IPS-NIHi7 (cell line): ENCODE measurements around the gene HYCC2.
A peak's percentile ranks its signal among the peaks of the same experiment; 100 is the strongest.
"Not testable (repeated sequence)": the region's sequence is repeated elsewhere in the genome, so short reads cannot be mapped to it uniquely, and the experiment has no call there.

Source experiments
- DNase-seq: peaks from one replicate; pipeline ENCODE4 v3.0.0; 2012; ENCODE audit warnings: mixed read lengths; ENCODE audit errors: extremely low spot score

HYCC2 gene

DNA sequence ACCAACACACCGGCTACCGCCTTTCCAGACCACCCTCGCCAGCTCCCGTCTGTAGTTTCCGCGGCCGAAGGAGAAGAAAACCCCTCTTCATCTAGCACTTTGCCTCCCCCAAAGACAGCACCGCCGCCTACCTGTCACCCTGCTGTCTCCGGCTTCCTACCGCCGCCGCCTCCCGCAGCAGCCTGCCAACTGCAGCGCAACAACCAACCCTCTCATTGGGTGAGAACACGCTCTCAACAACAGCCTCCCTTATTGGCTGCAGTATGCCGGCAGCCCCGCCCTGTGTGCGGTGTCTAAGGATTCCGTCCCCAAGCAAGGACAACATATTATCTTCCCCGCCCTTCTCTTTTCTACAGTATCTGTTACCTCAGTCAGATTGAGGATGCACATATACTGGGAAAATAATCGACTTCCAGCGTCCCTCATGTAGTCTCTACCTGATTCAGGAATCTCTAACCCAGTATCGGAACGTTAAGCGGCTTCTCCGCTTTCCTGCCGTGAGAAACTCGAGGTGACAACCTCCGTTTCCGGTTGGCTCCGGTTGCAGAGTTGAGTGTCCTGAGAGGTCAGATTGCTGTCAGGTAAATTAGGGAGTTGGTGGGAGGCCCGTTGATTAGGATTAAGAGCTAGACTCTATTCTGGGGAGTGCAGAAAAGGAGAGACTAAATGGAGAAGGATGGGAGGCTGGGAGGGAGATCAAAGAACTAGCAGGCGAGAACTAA is at the start of gene HYCC2, which contains the start of gene NDUFB3:
Gene HYCC2, minus strand, starts transcription at position 193 of the 722 bp plus-strand sequence. CDS start 47,662 bp downstream, outside the sequence.
Gene NDUFB3, plus strand, starts transcription at position 523 of the 722 bp plus-strand sequence. CDS start 6,882 bp downstream, outside the sequence.
- peak; percentile 98 for DNase-seq

DNA sequence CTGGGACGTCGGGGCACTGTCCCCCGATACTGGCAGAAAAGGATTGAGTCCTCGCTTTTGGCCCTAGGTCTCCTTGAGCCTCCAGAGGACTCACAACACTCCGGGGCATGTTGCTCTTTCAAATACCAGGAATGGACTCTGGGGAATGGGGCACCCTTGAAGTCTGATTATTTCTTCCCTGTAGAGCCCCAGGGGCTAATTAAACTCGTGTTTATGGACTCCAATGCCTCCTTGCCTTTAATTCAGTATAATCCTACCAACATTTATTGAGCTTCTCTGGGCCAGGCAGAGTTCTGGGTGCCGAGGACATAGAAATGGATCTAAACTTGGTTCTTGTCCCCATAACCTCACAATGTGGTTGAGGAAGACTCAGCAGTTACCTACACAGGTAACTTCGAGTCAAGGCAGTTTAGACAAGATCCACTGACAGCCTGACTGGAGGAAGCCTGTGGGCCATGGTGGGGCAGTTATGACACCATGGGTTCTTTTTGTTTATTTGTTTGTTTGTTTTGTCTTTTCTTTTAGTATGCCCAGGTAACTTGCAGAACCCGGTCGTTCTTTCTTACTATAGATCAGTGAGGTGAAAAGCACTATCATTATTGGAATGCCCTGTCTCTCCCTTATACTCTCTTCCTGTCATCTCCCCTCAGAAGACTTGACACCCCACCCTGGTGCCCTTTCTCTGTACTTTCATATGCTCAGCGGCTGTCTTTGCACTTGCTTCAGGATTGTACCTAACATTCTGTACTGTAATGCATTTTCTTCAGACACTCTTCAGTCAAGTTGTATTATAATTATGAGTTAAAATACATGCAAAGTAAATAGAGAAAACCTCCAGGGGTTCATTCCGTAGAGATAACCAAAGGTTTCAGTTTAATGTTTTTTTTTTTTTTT is 47.7 kb upstream of the HYCC2 start:
- DNase-seq, result no peak

DNA sequence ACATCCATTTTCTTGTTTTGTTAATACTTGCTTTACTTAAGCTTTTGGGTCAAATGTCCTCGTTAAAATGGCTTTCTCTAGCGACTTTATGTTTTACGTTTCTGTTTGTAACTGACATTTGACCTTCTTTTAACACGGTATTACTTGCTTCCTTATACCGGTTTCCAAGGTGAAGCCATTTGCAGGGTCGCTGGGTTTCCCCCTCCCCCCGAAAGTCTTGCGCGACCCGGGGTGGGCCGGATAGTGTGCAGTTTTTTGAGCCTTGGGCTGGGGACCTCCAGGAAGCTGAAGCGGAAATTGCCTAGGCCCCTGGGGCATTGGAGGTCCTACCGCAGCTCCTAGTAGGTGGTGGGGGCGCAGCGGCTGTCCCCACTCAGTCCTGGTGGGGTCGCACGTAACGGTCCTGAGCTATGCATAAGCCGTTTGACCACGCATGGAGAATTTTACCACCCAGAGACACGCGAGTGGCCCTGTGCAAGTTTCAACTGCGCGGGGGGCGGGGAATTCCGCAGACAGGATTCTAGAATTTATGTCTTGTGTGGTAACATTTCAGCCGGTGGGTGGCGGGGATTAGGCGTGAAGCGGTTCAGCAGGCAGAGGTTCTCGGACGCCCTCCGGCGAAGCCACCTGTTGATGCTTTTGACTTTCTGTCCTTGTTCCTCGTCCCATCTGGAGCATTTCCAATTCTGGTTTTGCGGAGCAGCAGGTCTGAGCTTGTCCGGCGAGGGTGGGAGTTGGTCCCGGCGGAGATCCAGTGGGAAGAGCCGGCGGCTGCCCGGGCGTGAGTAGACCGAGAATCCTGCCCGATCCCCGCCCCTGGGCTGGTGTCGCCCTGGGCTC is 46.9 kb upstream of the HYCC2 start:
- DNase-seq, result peak; percentile 51

DNA sequence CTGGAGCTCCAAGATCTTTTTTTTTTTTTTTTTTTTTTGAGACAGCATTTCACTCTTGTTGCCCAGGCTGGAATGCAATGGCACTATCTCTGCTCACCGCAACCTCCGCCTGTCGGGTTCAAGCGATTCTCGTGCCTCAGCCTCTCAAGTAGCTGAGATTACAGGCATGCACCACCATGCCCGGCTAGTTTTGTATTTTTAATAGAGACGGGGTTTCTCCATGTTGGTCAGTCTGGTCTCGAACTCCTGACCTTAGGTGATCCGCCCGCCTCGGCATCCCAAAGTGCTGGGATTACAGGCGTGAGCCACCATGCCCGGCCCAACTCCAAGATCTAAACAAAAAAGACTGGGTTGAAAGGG is 46.2 kb upstream of the HYCC2 start:
- DNase-seq, result not testable (repeated sequence)

DNA sequence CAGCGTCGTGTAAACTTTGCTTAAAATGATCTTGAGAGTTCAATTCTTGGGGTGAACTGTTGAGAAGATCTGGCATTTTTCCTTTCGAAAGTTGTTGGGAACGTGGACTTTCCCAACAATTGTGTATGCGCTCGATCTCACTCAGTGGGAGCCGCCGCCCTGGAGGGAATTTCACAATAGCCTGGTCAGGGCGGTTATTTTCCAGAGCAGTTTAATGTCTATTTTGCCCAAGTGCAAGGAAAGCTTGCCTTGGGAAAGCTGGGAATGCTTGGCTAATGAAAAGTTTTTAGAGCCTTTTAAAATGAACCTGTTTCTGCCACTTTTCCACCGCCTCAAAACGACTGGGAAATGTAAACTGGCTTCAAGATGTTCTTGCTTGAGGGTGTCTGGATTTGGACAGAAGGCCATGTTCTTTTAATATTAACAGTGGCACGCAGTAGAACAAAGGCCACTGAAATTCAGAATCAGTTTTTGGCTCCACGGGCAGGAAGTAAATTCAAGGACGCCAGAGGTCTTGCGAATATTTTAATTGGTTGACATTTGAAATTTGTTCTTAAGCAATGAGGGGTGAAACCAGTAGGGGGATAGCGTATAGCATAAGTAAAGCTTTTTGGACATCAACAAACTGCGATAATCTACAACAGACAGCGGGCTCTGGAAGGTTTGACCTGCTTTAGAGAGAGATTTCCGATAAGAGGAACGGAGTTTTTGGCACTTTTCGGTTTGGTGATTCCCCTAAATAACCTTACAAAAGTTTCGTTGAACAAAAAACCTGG is 45.7 kb upstream of the HYCC2 start:
- no peak for DNase-seq

DNA sequence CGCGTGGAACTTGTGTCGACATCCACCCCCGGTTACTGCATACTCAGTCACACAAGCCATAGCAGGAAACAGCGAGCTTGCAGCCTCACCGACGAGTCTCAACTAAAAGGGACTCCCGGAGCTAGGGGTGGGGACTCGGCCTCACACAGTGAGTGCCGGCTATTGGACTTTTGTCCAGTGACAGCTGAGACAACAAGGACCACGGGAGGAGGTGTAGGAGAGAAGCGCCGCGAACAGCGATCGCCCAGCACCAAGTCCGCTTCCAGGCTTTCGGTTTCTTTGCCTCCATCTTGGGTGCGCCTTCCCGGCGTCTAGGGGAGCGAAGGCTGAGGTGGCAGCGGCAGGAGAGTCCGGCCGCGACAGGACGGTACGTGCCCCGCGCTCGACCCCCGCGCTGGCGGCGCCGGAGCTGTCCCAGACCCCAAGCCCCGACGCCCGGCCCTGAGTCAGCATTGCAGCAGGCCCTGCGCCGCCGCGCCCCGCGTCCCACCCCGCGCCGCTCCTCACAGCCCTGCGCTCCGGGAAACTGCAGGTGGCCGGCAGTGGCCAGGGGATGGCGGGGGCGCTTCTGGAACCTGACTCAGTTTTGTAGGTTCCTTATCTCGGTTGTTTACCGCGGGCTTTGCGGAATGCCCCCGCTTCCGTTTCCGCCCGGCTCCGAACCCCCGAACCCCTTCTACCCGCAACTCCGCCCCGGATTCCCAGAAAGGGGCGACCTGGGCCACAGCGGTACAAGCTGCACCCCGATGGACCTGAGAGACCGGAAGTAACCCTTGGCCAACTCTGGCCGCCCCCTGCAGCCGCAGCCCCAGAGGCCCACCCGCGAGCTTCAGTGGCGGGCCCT is 44.9 kb upstream of the HYCC2 start, which contains the start of gene CFLAR:
Gene CFLAR, plus strand, starts transcription at position 50 of the 844 bp plus-strand sequence. CDS start 13,702 bp downstream, outside the sequence.
- peak; percentile 64 for DNase-seq

DNA sequence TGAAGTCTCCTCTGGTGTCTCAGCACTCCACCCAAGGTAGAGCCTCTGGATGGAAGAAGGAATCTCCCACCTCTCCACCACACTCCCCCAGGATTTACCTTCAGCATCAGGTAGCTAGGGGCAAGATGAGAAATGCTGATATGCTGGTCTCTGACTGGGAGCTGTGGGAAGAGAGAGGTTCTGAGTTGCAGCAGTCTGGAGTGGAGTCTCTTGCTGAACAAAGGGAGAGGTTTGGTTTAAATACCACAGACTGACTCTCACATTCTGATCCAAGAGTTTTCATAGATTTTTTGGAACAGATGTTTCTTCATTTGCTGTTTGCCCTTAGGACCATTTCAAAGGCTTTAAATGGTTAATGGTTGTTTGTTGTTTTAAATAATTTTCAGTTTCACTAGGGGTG is 43.4 kb upstream of the HYCC2 start:
- DNase-seq, result no peak

DNA sequence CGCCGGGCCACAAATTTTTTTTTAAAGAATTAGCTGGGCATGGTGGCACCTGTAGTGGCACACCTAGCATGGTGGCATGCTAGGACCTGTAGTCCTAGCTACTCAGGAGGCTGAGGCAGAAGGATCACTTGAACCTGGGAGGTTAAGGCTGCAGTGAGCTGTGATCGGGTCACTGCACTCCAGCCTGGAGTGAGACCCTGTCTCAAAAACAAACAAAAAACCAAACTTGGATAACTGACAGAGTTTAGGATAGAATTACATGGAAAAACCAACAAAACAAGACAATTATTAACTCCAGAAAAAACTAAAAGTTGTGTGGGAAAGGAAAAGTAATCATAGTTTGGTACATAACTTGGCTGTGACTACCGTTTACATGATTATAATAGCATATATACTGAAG is 42.9 kb upstream of the HYCC2 start:
- DNase-seq, result no peak

DNA sequence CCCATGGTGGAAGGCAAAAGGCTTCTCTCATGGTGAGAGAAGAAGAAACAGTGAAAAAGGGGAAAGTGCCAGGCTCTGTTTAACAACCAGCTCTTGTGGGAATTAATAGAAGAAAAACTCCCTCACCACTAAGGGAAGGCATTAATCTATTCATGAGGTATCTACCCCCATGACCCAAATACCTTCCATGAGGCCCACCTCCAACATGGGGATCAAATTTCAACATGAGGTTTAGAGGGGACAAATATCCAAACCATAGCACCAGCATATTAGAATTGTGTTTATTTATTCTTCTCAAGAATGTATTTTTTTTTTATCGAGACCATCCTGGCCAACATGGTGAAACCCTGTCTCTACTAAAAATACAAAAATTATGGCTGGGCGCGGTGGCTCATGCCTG is 39.6 kb upstream of the HYCC2 start:
- DNase-seq, result no peak

DNA sequence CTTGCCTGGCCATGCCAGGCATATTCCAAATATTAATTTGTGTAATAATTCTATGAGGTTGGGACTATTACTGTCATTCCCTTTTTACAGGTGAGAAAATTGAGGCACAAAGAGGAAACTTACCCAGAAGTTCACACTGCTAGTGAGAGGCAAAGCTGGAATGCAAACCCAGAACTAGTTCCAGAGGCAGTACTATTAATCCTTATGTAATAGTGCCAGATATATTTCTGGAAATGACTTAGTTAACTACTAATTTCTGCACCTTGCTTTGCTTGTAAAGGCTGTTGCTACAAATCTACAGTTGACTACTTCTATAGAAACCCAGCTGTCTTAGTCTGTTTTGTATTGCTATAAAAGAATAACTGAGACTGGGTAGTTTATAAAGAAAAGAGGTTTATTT is 39.1 kb upstream of the HYCC2 start:
- DNase-seq, result no peak

DNA sequence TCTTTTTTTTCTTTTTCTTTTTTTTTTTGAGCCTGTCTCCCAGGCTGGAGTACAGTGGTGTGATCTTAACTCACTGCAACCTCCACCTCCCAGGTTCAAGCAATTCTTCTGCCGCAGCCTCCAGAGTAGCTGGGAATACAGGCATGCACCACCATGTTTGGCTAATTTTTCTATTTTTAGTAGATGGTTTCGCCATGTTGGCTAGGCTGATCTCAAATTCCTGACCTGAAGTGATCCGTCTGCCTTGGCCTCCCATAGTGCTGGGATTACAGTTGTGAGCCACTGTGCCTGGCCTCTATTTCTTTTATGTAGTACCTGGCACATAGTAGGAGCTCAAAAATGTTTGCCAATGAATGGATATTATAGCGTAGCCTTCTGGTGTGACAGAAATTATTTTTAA is 37.7 kb upstream of the HYCC2 start:
- DNase-seq, result no peak

DNA sequence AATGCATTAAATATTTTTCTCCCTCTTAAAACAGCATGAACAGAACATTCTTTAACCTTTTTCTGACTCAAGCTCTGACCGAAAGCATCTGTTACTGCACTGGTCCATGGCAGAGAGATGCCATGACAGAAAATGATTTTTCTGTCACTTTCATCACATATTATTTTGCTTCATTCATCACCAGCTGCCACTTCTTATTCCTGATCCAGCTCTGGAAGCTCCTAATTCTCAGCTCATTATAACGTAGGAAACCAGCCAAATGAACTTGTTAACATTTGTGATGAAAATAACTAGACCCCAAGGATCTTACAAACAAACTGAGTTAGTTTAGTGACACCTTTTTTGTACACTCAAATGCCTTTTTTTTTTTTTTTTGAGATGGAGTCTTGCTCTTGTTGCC is 36.9 kb upstream of the HYCC2 start:
- DNase-seq, result no peak

DNA sequence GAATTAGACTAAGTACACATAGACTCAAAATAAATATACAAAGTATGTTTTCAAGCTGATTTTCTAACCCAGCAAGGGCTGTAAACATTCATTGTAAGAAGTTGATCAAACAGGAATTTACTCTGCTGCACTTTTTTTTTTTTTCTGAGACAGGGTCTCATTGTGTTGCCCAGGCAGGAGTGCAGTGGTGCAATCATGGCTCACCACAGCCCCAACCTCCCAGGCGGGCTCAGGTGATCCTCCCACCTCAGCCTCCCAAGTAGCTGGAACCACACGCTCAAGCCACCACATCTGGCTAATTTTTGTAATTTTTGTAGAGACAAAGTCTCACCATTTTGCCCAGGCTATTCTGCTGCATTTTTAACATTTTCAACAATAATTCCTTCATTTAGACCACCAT is 36.2 kb upstream of the HYCC2 start:
- no peak for DNase-seq

DNA sequence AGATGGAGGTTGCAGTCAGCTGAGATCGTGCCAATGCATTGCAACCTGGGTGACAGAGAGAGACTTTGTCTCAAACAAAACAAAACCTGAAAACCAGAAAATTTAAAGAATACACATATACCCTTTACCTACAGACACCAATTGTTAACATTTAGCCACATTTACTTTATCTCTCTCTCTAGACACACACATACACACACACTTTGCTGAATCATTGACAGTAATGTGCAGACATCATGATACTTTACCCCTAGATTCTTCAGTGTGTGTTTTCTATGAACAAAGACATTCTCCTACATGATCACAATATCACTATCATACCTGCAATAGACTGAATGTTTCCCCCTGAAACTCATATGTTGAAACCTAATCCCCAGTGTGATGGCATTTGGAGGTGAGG is 34.3 kb upstream of the HYCC2 start:
- no peak for DNase-seq

DNA sequence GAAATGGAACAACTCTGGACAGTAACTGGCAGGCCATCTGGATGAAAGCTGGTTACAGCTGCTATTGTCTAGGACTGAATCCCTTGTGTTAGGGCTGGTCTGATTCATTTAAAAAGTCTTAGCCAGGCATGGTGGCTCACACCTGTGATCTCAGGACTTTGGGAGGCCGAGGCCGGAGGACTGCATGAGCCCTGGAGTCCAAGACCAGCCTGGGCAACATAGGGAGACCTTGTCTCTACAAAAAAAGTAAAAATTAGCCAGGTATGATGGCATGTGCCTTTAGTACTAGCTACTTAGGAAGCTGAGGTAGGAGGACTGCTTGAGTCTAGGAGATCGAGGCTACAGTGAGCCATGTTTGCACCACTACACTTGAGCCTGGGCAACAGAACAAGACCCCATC is 29.0 kb upstream of the HYCC2 start:
- DNase-seq, result no peak

DNA sequence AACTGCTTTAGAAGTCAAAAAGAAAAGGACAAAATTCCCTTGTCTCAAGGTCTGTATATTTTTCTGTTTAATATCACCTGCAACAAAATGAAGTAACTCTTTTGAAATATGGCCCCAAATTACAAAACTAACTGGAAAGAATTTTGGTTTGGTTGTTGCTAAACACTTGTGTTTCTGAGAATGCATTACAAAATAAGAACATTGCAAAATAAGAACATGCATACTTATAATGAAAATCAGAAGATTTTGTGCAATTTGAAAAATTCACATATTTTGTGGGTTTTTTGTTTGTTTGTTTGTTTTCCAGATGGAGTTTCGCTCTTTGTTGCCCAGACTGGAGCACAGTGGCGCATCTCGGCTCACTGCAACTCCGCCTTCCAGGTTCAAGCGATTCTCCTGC is 22.1 kb upstream of the HYCC2 start:
- DNase-seq, result no peak

DNA sequence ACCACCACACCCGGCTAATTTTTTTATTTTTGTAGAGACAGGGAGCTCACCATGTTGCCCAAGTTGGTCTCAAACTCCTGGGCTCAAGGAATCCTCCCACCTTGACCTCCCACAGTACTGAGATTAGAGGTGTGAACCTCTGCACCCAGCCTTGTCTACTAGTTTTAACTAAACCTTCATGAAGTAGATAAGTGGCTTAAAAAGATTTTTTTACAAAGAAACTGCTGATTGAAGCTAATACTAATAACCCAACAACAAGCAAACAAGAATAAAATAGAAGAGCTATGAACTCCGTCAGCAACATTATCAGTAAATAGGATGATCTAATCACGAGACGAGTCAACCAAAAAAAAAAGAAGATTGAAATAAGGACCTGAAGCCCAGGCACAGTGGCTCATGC is 19.1 kb upstream of the HYCC2 start:
- no peak for DNase-seq

DNA sequence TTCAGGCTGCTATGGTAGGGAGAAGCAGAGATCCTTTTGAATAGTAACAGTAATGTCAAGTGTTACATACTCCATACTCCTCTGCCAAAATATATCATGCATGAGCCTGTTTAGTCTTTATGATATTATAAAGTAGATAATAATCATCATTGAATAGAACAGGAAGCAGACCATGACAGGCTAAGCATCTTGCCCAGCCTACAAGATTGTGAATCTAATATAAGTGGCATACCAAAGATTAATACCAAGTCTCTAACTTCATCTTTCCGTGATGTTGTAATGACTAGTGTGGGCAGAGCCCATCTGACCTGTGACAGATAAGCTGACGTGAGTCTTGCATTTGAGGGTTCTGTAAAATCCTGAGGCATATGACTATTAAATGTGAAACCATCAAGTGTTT is 13.4 kb upstream of the HYCC2 start:
- DNase-seq, result no peak

DNA sequence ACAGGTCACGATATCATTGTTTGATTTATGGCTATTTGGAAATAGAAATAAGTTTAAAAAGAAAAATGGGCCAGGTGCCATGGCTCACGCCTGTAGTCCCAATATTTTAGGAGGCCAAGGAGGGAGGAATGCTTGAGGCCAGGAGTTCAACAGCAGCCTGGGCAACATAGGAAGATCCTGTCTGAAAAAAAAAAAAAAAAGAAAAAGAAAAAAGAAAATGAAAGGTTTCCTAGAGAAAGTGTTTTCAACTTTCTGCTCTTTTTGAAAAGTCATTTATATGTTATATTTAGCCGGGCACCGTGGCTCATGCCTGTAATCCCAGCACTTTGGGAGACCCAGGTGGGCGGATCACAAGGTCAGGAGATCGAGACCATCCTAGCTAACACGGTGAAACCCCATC is 3.5 kb upstream of the HYCC2 start:
- no peak for DNase-seq

DNA sequence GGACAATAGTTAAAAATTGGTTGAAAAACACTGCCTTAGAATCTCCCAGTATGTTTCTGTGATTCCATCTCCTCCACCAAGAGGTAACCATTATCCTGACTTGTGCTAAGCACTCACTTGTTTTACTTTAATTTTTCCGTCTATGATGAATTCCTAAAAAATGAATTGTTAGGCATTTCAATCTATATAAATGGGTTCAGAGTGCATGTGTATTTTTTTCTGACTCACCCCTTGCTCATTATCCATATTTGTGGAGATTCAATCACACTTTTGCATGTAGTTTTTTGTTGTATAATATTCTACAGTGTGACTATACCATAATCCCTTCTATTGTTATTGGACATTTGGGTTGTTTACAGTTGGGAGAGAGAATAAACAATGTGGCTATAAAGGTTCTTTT is 1.6 kb upstream of the HYCC2 start:
- no peak for DNase-seq
